ENCODE results near the gene CD19. TPM values are rescaled to one million over a fixed set of nuclear protein-coding genes. Genes with fewer than 3 reads are reported as not detected.

The CD19 gene
- total RNA-seq, 2 experiments from 2014 or later, result 131 to 139 TPM

DNA sequence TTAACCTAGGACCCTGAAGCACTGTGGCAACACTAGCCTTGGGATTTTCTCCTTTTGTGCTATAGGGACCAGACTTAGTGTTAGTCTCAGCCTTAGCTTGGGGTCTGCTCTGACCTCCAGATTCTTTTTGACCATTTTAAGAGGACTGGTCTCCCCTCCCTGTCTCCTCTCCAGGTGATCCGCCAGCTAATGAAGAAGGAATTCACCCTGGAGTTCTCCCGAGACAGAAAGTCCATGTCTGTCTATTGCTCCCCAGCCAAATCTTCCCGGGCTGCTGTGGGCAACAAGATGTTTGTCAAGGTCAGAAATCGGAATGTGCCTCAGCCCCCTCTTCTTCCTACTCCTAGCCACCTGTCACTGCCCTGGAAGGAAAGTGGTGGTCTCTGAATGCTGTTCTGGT, 33.9 kb upstream of the CD19 start:
- no peak overlapping the region for H2AFZ ChIP-seq (ENCODE audit: low read length)
- intact Hi-C loops (cut with micrococcal nuclease; ENCODE audit: unreplicated experiment), result no loop called here
- TF ChIP-seq, protein P1, sequence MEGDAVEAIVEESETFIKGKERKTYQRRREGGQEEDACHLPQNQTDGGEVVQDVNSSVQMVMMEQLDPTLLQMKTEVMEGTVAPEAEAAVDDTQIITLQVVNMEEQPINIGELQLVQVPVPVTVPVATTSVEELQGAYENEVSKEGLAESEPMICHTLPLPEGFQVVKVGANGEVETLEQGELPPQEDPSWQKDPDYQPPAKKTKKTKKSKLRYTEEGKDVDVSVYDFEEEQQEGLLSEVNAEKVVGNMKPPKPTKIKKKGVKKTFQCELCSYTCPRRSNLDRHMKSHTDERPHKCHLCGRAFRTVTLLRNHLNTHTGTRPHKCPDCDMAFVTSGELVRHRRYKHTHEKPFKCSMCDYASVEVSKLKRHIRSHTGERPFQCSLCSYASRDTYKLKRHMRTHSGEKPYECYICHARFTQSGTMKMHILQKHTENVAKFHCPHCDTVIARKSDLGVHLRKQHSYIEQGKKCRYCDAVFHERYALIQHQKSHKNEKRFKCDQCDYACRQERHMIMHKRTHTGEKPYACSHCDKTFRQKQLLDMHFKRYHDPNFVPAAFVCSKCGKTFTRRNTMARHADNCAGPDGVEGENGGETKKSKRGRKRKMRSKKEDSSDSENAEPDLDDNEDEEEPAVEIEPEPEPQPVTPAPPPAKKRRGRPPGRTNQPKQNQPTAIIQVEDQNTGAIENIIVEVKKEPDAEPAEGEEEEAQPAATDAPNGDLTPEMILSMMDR (conservative IDR thresholded peaks at IDR 0.05; ENCODE audit: low read length), result no peak
- ChIA-PET POLR2A (interaction anchor here (0.6 kb wide), 1 partner anchor 30 kb away, joined by 5 read pairs; no protein-coding TSS in a partner anchor), CTCF (ENCODE audit: unreplicated experiment) (no interaction called here)
- H3K4me1 ChIP-seq (ENCODE audit: insufficient read depth, low read length, poor library complexity, severe bottlenecking), result no peaks in the 10 kb centered on the region
- DNase-seq (ENCODE audit: low spot score), result no peak
- H3K27ac ChIP-seq (ENCODE audit: low read depth, low read length, poor library complexity, severe bottlenecking), result no peak overlapping the region
- H3K9me3 ChIP-seq (ENCODE audit: low read length), result no peaks in the 10 kb centered on the region
- H3K9me2 ChIP-seq (ENCODE audit: insufficient read depth, low read length), result no peaks in the 10 kb centered on the region
- no peak overlapping the region for H3K4me3 ChIP-seq (ENCODE audit: low read depth, low read length, poor library complexity, severe bottlenecking)
- BruUV-seq (replicated peaks), result no TSS peak
- H4K20me1 ChIP-seq (ENCODE audit: insufficient read depth, low read length), result no peaks in the 10 kb centered on the region
- peaks cover 46% of the 10 kb centered on the region for H3K36me3 ChIP-seq (ENCODE audit: insufficient read depth, low read length)
- H3K4me2 ChIP-seq (ENCODE audit: low read length), result no peak overlapping the region
- no peaks in the 10 kb centered on the region for H3K79me2 ChIP-seq (ENCODE audit: insufficient read depth, low read depth, low read length)

- ChIA-PET CTCF (ENCODE audit: unreplicated experiment) (no interaction called here), POLR2A (interaction anchor here (0.6 kb wide), 1 partner anchor 30 kb away, joined by 5 read pairs; no protein-coding TSS in a partner anchor)
- H3K79me2 ChIP-seq (ENCODE audit: insufficient read depth, low read depth, low read length), result no peaks in the 10 kb centered on the region
- H4K20me1 ChIP-seq (ENCODE audit: insufficient read depth, low read length), result no peaks in the 10 kb centered on the region
- intact Hi-C loops (cut with micrococcal nuclease; ENCODE audit: unreplicated experiment), result no loop called here
- H3K4me3 ChIP-seq (ENCODE audit: low read depth, low read length, poor library complexity, severe bottlenecking), result no peak overlapping the region
- H3K4me2 ChIP-seq (ENCODE audit: low read length), result no peak overlapping the region
- no peaks in the 10 kb centered on the region for H3K9me2 ChIP-seq (ENCODE audit: insufficient read depth, low read length)
- no peak overlapping the region for H2AFZ ChIP-seq (ENCODE audit: low read length)
- DNase-seq (ENCODE audit: low spot score), result no peak
- no peaks in the 10 kb centered on the region for H3K9me3 ChIP-seq (ENCODE audit: low read length)
- TF ChIP-seq EZH2phosphoT487 (IDR thresholded peaks at IDR 0.05; ENCODE audit: borderline replicate concordance, low read depth, low read length), result no peak
- TF ChIP-seq, protein P1 (conservative IDR thresholded peaks at IDR 0.05; ENCODE audit: low read length), result no peak
- H3K36me3 ChIP-seq (ENCODE audit: insufficient read depth, low read length), result peaks cover 46% of the 10 kb centered on the region
- no peak overlapping the region for H3K27ac ChIP-seq (ENCODE audit: low read depth, low read length, poor library complexity, severe bottlenecking)
- no TSS peak for BruUV-seq (replicated peaks)
- no peaks in the 10 kb centered on the region for H3K4me1 ChIP-seq (ENCODE audit: insufficient read depth, low read length, poor library complexity, severe bottlenecking)
These were observed 33.5 kb upstream of the CD19 start for GRCh38 chr16:28898266-28898665.

DNA sequence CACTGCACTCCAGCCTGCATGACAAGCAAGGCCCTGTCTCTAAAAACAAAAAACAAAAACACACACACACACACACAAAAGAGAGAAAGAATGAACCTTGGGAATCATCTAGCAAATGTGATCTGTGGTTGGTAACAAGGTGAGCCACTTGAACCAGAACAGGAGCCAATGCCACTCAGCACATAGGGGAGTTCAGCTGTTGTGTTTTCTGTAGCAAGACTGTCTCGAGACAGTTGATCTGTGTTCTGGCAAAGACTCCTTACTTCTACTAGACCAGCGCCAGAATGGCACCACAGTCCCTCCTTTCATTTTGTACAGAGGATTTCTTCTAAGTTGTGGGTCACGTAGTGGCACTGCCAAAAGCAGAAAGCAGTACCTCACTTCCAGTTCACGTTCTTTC, 32.8 kb upstream of the CD19 start:
- CTCF ChIA-PET (ENCODE audit: unreplicated experiment), result no interaction called here
- Histone ChIP-seq H3K4me3 (ENCODE audit: low read depth, low read length, poor library complexity, severe bottlenecking) (no peak overlapping the region), H3K4me1 (ENCODE audit: insufficient read depth, low read length, poor library complexity, severe bottlenecking) (no peaks in the 10 kb centered on the region), H3K36me3 (ENCODE audit: insufficient read depth, low read length) (peaks cover 44% of the 10 kb centered on the region), H3K79me2 (ENCODE audit: insufficient read depth, low read depth, low read length) (no peaks in the 10 kb centered on the region), H4K20me1 (ENCODE audit: insufficient read depth, low read length) (no peaks in the 10 kb centered on the region), H3K9me3 (ENCODE audit: low read length) (no peaks in the 10 kb centered on the region), H3K27ac (ENCODE audit: low read depth, low read length, poor library complexity, severe bottlenecking) (no peak overlapping the region), H3K4me2 (ENCODE audit: low read length) (no peak overlapping the region), H2AFZ (ENCODE audit: low read length) (no peak overlapping the region), H3K9me2 (ENCODE audit: insufficient read depth, low read length) (no peaks in the 10 kb centered on the region)
- POLR2A ChIA-PET, result interaction anchor here (0.7 kb wide), 1 partner anchor 8 kb away, joined by 4 read pairs; no protein-coding TSS in a partner anchor
- BruUV-seq (replicated peaks), result no TSS peak
- DNase-seq (ENCODE audit: low spot score), result no peak
- intact Hi-C loops (cut with micrococcal nuclease; ENCODE audit: unreplicated experiment), result no loop called here
- TF ChIP-seq, protein P1 (conservative IDR thresholded peaks at IDR 0.05; ENCODE audit: low read length), result no peak
- TF ChIP-seq EZH2phosphoT487 (IDR thresholded peaks at IDR 0.05; ENCODE audit: borderline replicate concordance, low read depth, low read length), result no peak
